Posterior cingulate gyrus (tissue), 11 donors: ENCODE measurements around the gene ZNF618.
A peak's percentile ranks its signal among the peaks of the same experiment; 100 is the strongest.

Experiments used
- DNase-seq, 10 donors: peaks; one replicate each; pipeline versions ENCODE4 v3.0.0 to v3.0.0-alpha.2; 2020 to 2021; ENCODE audit warnings: mixed read lengths in 3 of 10
- intact Hi-C: fragments of 100-400 bp; cut with DNase I; formaldehyde crosslinking; loops from one replicate; pipeline ENCODE4 v1.15.1; 2023

The ZNF618 gene

DNA sequence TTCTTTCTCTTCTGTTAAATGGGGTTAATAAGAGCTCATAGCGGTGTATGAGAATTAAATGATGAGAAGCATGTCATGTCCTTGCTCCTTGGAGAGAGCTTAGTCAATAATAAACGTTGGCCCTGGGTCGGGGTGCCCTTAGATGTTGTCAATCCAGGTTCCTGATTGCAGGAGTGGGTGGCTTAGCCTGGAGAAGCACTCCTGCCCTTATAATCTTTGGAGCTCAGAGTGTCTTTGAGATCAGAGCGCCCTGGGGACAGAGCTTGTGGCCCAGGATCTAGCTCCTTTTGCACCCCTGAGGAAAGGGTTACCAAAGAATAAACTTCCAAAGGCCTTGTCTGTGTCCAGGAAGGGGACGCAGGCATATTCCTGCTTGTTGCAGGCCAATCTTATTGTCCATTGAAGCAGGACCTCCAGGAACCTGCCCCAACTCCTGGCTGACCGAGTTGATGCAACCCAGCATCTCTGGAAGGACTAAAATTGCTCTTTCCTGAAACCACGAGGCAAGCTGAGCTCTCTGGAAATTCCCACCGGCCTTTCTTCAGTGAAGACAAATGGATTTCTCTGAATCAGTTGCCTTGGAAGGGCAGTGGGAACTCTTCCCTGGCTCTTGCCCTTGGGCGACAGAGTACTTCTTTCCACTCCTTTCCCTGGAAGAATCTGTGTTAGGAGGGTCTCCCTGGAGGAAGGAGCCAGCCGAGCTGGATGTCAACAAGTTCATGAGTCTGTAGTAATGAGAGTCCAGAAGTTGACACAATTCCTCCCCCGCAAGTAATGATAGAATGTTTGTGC lies 208.4 kb downstream of the ZNF618 start:
- intact Hi-C loops, result no loop called here
- DNase-seq, result peak in 1 of 10 donors; percentile 41

DNA sequence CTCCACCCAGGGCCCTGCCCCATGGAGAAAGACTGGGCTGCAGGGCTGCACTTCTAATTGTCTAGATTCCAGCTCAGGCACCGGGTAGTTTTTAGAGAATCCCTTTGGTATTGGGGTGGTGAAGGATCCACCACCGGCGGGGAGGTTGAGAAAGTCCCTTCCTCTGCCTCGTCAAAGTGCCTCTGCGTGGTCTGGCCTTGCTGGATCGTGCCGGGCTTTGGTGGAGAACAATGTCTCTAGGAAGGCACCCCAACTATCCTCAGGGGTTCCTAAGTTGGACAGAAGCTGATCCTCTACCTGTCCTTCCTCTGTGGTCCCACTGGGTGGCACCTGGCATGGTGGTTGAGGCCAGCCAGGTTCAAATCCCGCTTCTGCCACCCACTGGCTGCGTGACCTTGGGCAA lies 209.3 kb downstream of the ZNF618 start:
- DNase-seq, result peak in 2 of 10 donors; percentile 47 to 63
- intact Hi-C loops, result no loop called here

DNA sequence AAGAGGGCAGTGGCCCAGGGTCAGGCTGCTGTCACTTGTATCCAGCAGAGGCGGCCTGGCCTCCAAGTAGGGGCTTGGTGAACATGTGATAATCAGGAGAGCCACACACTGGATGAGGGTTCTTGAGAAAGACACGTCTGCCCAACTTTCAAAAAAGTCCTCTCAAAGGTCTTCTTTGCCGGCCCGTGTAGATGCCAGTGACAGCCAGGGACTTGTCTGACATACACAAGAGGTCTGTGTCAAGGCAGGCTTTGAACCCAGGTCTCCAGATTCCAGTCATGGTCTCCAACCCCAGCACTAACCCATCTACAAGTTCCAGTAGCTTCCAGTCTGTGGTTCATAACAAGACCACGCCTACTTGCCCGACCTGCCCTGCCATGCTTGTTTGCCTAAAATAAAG lies 209.9 kb downstream of the ZNF618 start:
- intact Hi-C loops, result no loop called here

DNA sequence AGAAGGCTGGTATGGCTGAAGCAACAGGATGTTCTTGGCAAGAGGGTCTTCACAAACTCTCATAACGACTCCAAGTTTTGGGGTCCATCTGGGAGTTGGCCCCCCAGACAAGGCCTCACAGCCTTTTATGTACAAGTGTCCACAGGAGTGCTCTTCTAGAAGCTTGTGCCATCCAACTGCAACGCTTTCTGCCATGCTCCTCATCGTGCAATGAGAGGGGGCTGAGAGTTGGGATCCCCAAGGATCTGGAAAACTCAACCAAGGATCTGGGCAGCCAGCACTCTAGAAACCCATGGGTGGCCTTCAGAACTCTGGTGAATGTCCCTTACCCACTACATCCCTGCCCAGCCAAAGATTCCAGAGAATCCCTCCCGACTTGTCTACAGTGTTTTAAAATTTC lies 210.5 kb downstream of the ZNF618 start:
- DNase-seq, result peak in 1 of 10 donors; percentile 14
- intact Hi-C loops, result no loop called here

More for the DNA sequence above, 209.9 kb downstream of the ZNF618 start:
- peak in 1 of 10 donors; percentile 35 for DNase-seq

DNA sequence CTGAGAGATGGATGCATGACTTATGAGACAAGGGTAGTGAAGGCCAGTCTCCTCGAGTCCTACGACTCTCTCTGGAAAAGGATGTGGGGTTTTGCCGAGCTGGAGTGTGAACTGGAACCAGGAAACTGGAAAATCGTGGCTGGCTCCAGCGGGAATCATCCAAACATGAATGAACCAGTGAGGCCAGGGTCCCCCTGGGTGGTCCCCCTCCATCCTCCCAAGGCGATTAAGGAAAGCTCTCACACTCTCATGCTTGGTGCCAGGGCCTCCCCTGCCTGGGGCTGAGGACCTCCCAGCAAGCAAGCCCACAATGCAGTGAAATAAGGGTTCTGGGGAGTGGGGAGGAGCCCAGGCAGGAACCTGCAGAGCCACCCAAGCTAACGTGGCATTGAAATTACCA lies 211.6 kb downstream of the ZNF618 start:
- peak in 1 of 10 donors; percentile 44 for DNase-seq
- intact Hi-C loops, result no loop called here

DNA sequence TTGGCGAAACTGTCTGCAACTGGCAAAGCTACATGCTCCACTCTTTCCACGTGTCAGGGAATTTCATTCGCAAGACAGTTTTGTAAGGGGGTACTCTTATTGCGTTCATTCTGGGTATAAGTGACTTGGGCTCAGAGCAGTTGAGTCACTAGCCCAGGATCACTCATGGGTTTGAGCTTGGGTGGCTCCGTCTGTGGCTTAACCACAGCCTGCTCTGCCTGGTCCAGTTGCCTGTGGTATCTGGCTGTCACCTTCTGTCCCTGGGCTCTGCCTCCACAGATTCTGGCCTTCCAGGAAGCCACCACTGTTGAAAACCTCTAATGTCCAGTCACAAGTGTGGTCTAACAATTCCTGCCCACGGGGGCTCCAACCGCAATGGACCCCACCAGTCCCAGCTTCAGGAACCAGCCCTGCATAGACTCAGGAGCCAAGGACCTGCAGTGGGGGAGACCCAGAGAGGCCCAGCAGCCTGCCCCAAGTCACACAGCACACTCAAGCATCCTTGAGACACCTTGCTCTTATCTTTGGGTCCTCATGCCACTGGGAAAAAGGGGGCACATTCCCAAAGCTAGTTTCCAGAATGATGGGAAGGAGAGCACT lies 212.6 kb downstream of the ZNF618 start:
- intact Hi-C loops, result no loop called here
- peak in 2 of 10 donors; percentile 27 to 65 for DNase-seq

DNA sequence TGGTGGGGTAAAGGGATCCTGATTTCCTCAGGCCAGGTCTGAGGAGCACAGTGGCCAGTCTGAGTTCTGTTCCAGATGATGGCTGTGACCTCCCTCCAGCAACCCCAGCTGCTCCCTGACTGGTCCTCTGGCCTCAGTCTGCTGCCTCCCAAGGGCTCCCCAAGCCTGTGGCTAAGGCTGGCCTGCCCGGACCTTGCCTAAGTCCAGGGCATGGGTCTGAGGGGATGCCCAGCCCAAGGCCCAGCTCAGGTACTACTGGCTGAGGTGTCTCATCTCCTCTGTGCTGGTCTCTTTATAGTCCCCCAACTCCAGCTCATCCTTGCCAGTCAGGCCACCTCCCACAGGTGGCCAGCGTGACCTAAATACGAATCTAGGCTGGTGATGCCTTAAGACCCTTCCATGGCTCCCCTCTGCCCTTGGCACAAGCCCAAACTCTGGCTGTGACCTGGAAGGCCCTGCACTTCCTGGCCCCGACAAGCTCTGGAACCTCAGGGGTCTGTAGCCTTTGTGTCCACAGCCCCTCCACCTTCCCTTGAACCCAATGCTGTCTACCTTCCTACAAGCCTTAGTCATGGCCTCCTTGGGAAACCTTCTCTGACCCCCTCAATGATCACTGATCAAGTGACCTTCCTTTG lies 213.2 kb downstream of the ZNF618 start:
- intact Hi-C loops, result no loop called here
- DNase-seq, result peak in 2 of 10 donors; percentile 31 to 71

DNA sequence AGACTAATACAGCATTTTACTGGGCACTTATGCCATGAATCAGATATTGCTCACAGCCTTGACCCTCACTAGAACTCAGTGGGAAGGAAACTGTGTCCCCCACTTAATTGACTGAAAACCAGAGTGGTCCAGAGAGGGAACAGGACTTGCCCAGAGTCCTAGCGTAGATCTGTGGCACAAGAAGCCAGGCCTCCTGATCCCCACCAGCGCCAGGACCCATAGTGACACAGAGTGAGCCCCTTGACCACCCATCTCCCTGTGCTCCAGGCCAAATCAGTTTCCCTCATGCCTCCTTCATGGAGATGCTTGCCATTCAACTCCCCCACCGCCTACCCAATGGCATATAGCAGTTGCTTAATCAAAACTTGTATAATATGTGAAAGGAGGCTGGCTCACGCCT lies 214.7 kb downstream of the ZNF618 start:
- intact Hi-C loops, result no loop called here
- no peak for DNase-seq

DNA sequence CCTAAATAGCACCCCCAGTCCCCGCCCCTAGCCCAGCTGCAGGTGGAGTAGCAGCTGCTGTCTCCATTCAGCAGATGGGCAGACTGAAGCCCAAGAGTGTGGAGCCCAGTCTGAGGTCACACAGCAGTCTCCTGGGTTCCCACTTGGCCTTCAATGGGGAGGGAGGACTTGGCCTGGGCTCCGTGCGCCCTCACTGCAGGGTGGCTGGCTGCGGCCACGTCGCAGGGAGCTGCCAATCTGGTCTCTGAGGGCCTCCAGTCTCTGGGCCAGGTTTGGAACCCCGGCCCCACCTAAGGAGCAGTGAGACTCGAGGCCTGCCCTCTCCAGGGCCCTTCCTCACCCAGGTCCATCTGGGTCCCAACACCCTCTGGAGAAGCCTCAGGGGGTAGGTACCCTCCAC lies 215.6 kb downstream of the ZNF618 start:
- intact Hi-C loops, result no loop called here
- DNase-seq, result peak in 2 of 10 donors; percentile 56 to 80

DNA sequence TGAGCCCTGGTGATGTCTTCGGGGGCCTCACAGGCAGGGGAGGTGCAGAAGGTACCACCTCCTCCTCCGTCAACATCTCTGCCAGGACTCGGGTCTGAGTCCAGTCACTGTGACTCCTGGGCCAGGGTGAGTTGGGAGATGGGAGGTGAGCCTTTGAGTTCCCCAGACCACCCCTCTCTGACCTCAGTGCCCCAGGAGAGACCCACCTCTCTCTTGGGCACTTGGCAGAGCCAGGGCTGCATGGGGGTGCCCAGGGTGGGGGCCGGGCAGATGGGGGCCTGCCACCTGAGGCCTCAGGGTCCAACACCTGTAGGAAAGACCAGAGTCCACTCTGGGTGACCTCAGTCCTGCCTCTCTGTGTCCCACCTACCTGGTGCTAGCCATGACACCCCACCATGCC lies 216.2 kb downstream of the ZNF618 start:
- intact Hi-C loops, result no loop called here
- DNase-seq, result no peak

DNA sequence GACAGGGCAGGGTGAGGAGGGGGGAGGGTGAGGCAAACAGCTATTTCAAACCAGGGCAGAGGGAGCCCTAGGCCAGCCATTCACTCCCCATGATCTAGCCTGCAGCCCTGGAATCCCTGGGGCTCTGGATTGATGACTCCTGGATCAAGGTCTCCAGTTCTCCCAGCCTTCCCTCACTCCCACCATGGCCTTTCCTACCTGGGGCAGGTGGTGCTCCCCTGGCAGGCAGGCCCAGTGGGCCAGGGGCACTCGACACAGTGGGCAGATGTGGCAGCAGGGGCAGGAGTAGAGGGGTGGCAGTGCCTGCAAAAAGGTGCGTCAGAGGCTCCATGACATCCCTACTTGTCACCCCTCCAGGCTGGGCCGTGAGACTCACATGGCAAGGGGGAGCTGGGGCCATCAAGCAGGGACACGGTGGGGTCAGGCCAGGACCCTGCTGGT lies 216.9 kb downstream of the ZNF618 start:
- no peak for DNase-seq
- intact Hi-C loops, result no loop called here

DNA sequence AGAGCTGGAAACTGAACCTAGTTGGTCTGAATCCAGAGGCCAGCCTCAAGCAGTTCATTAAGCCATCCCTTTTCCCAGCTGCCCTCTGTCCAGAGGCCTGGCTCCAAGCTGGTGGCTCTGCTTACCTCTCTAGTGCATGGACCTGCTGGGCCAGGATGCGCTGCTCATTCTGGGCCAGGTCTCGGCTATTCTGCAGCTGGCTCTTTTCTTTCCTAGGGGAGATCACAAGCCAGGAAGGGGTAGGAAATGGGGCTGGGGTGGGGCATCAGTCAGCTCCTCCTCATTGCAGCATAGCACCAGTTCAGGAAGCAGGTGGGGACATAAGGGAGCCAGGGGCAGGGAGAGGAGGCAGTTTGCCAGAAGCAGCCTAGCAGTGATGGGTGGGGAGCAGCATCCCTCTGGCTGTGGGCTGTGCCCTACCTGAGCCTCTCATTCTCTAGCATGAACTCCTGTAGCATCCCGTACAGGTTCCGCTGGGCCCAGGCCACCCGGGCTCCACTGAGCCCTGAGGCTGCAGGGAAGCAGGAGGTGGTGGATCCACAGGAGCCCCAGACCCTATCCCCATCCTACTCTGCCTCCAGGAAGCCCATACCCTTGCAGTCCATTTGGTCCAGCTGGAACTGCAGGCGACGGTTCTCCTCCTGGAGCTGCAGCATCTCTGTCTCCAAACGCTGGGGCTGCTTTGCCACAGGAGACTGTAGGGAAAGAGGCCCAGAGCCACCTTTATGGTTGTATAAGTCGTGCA lies 217.8 kb downstream of the ZNF618 start:
- peak in 1 of 10 donors; percentile 63 for DNase-seq
- intact Hi-C loops, result no loop called here

DNA sequence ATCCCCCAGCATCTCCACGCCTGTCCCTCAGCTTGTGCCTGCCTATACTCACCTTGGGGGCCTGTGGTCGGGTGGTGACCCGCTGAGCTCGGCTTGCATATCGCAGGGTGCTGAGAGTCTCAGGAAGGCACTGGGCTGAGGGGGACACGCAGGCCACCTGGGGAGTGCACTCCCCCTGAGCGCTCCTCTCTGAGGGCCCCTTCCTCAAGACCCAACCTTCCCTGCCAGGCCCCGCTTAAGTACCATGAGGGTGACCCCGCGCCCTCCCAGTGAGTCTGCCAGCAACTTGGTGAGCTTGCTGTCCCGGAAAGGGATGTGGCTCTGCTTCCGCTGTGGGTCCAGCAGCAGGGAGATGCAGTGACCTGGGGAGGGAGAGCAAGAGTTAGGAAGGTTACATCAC lies 218.9 kb downstream of the ZNF618 start:
- peak in 1 of 10 donors; percentile 57 for DNase-seq
- intact Hi-C loops, result no loop called here

DNA sequence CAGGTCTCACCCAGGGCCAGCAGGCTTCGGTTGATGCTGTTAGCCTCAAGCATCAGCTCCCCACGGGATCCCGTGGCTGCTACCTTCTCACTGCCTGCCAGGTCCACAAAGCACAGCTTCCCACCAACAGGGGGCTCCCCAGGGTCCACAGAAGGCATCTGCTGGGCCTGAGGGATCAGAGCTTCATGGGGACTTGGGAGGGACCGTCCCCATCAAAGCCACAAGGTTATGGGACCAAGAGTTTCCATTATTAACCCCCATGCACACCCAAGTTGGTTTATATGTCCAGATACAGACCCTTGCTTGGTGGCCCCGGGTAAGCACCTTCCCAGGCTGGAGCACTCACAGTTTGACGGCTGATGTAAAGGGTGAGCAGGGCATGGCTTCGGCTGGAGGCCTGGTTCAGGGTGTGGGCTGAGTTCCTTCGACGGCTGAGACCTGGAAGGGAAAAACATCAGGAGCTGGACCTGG lies 220.0 kb downstream of the ZNF618 start:
- peak in 1 of 10 donors; percentile 71 for DNase-seq
- intact Hi-C loops, result no loop called here

DNA sequence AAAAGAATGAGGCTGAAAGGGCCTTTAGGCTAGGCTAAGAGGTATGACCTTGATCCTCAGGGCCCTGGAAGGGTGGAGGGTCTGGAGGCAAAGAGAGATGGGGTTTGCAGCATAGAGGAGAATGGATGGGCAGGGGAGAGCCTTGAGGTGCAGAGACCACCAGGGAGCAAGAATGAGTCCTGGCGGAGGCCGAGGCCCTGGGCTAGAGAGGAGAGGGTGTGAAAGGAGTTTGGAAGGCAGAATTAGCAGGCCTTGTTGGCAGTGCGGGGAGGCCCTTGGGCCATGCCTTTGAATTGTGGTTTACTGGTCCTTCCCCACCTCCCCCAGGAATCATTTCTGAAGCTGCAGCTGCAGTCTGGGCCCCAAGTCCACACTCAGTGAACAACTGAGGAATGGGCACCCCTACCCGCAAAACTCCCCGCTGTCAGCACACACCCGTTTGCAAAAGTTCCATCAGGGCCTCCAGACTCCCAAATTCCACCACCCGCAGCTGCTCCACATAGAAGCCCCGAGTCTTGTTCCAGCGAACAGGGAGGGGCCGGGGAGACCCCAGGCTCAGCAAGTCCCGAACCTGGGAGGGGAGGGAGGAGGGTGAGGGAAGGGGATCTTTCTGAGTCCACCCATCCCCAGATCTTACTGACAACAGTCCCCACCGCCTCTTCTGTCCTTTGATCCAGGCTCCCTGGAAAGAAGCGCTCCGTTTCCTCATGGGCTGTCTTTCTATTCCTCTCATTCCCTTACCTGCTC lies 220.9 kb downstream of the ZNF618 start:
- no peak for DNase-seq
- intact Hi-C loops, result no loop called here

DNA sequence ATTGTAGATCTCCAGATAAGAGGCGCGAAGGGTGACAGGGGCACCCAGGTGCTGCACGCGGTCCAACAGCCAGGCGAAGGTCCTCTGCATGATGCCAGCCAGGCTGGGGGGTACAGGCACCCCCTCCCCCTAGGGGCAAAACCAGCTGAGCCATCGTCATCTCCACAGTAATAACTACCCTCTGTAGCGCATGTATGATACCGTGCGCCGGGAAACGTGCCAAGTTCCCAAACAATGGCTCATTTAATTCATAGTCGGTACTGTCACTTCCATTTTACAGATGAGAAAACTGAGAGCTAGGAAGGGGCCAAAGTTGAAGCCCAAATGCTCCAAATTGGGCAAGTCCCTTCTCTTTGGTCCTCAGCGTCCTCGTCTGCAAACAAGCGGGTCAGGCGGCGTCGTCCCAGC lies 221.5 kb downstream of the ZNF618 start:
- intact Hi-C loops, result no loop called here
- peak in 1 of 10 donors; percentile 68 for DNase-seq

DNA sequence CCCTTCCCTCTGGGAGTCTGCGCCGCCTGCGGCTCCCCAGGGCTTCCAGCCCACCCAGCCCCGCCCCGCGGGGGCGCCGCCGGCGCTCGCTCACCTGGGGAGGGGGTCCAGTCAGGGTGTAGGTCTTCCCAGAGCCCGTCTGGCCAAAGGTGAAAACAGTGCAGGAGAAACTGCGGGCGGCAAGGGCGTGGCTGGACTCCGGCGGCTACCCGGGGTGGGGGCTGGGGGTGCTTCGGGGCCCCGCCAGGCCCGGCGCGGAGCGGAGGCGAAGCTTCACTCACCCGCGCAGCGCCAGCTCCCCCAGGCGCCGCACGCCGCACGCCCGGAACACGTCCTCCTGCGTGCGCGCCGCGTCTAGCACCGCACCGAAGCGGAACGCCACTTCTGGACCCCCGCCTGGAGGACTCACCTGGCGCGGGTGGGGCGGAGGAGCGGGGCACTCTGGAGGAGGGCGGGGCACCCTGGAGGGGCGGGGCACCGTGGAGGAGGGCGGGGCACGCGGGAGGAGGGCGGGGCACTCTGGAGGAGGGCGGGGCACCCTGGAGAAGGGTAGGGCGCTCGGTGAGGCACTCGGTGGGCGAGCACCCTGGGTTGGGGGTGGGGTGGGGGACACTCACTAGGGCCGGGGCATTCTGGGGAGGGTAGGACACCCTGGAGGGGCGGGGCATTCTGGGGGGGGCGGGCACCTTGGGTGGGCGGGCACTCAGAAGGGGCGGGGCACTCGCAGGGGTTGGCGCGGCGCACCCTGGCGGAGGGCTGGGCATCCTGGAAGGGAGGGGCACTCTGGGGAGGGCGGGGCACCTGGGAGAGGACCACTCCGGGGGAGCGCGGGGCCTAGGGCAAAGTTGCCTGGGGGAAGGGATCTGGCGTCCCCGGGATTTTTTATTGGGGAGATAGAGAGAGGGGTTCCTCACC lies 222.2 kb downstream of the ZNF618 start:
- peak in 1 of 10 donors; percentile 84 for DNase-seq
- intact Hi-C loops, result no loop called here

DNA sequence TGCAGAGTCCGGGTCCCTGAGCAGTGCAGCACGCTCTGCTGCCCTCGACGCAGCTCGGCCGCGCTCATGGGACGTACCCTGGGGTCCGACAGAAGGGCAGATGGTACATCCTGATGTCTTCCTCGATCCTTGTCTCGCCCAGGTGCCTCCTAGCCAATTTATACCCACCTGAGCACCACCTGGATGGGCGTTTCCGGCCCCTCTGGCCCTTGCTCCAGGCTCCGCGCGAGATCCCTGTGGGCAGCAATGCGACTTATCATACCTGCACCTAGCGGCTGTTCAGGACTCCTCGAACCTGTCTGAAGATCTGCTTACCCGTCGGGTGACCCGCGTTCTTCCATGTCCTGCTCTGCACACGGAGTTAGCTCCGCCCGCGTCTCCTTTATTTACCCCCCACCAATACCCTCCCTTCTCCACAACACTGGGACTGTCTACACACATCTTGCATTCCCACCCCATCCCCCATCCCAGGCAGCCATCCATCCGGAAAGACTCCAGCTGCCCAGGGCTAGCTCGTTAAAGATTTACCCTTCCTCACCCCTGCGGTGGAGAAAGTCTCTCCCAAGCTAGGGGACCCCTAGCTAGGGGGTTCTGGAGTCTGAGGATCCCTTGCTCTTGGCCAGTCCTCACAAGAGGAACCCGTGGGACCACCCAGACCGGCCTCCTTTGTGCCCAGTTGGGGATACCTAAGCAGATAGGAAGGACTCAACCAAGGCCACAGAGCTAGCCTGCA lies 223.0 kb downstream of the ZNF618 start, which contains the start of gene KIF12:
KIF12 (minus strand) TSS at position 357 of the 733 bp plus-strand sequence; CDS start at position 341, 16 bp downstream.
- intact Hi-C loops, result no loop called here
- DNase-seq, result peak in 1 of 10 donors; percentile 78
